Mammary epithelial cell (primary cell): ENCODE results near the gene F2RL3.

Experiments used
- CTCF ChIP-seq, 2 donors: IDR thresholded peaks in 1 of 2; conservative IDR thresholded peaks in 1 of 2; 2 replicates each; pipeline ENCODE4 v1.5.1; 2011 to 2012; ENCODE audit warnings: inconsistent platforms in 2 of 2, low read length in 2 of 2, mild to moderate bottlenecking in 2 of 2, control low read depth in 1 of 2, low read depth in 1 of 2; ENCODE audit not compliant: insufficient read depth in 1 of 2; ENCODE audit errors: extremely low read depth in 1 of 2
- EZH2 ChIP-seq: IDR thresholded peaks from 2 replicates; pipeline ENCODE4 v1.6.1; 2012; ENCODE audit warnings: low read length, inconsistent platforms, borderline replicate concordance

- TF ChIP-seq CTCF (conservative IDR thresholded peaks at IDR 0.05 in 1 of 2, IDR thresholded peaks at IDR 0.05 in 1 of 2; ENCODE audit: extremely low read depth in 1 of 2, insufficient read depth in 1 of 2, low read depth in 1 of 2, low read length in 2 of 2) (no peak), EZH2 (no peak)
These were observed 28.7 kb upstream of the F2RL3 start for GRCh38 chr19:16860118-16860517.
